GM23338 (cell line): Measurements from ENCODE around the gene PDHB.

Experiments
- CTCF ChIP-seq, 2 experiments: fragments of 200-600 bp in 1 of 2; sonication (generic) in 1 of 2; conservative IDR thresholded peaks; 2 replicates each; pipeline versions ENCODE4 v1.5.1 to v1.6.1; 2016 to 2017; ENCODE audit warnings: antibody characterized with exemption in 2 of 2, low read depth in 2 of 2, mild to moderate bottlenecking in 2 of 2, moderate library complexity in 1 of 2
- EZH2 ChIP-seq: fragments of 200-600 bp; sonication (generic); IDR thresholded peaks from one replicate; pipeline ENCODE4 v1.8.0; 2017; ENCODE audit warnings: antibody characterized with exemption, mild to moderate bottlenecking, low read depth; ENCODE audit not compliant: unreplicated experiment
- EZH2phosphoT487 ChIP-seq: fragments of 200-600 bp; sonication (generic); IDR thresholded peaks from one replicate; pipeline ENCODE4 v1.8.1; 2018; ENCODE audit warnings: antibody characterized with exemption; ENCODE audit not compliant: unreplicated experiment
- POLR2AphosphoS5 ChIP-seq: IDR thresholded peaks from 2 replicates; pipeline ENCODE4 v1.6.1; 2016; ENCODE audit warnings: antibody characterized with exemption, low read depth

- TF ChIP-seq EZH2phosphoT487: no peak
- TF ChIP-seq CTCF (conservative IDR thresholded peaks at IDR 0.05; ENCODE audit: low read depth in 2 of 2): no peak
- no peak for TF ChIP-seq EZH2
- TF ChIP-seq POLR2AphosphoS5: no peak
Observed at GRCh38 chr3:58386626-58387365, 46.8 kb downstream of the PDHB start.
